ENCODE measurements around the gene DHRSX. TPM values are rescaled to one million over a fixed set of nuclear protein-coding genes. Genes with fewer than 3 reads are reported as not detected.
"Not testable (repeated sequence)": the region's sequence is repeated elsewhere in the genome, so short reads cannot be mapped to it uniquely, and the experiment has no call there.

DHRSX gene
- total RNA-seq, 1 donor from 2014 or later, result 19.0 TPM

GRCh38 chrX:2266445-2267349, 234.1 kb downstream of the DHRSX start:
- no peak for TF ChIP-seq CTCF (IDR thresholded peaks at IDR 0.05; ENCODE audit: insufficient read depth, low read length, severe bottlenecking)
- no peak for DNase-seq (ENCODE audit: low read depth)
- no peak overlapping the region for H3K4me3 ChIP-seq (ENCODE audit: low read depth, low read length)
- H3K36me3 ChIP-seq (ENCODE audit: control insufficient read depth, insufficient read depth, low read length), result peaks cover 1% of the 10 kb centered on the region
- FAIRE-seq, result no peak
- no peaks in the 10 kb centered on the region for H3K27me3 ChIP-seq (ENCODE audit: control insufficient read depth, insufficient read depth, low read length)

GRCh38 chrX:2265658-2266444, 234.9 kb downstream of the DHRSX start:
- not testable (repeated sequence) for H3K4me3 ChIP-seq (ENCODE audit: low read depth, low read length); H3K27me3 ChIP-seq (ENCODE audit: control insufficient read depth, insufficient read depth, low read length); H3K36me3 ChIP-seq (ENCODE audit: control insufficient read depth, insufficient read depth, low read length); DNase-seq (ENCODE audit: low read depth)
- FAIRE-seq, result peak; percentile 75

- FAIRE-seq, result no peak
- Histone ChIP-seq H3K4me3 (ENCODE audit: low read depth, low read length) (no peak overlapping the region), H3K27me3 (ENCODE audit: control insufficient read depth, insufficient read depth, low read length) (no peaks in the 10 kb centered on the region), H3K36me3 (ENCODE audit: control insufficient read depth, insufficient read depth, low read length) (peaks cover 1% of the 10 kb centered on the region)
- TF ChIP-seq CTCF (IDR thresholded peaks at IDR 0.05; ENCODE audit: insufficient read depth, low read length, severe bottlenecking), result no peak
- no peak for DNase-seq (ENCODE audit: low read depth)
Measured at GRCh38 chrX:2264179-2265030, 236.4 kb downstream of the DHRSX start.

GRCh38 chrX:2263203-2263602, 237.6 kb downstream of the DHRSX start:
- no peak for FAIRE-seq
- peaks cover 1% of the 10 kb centered on the region for H3K36me3 ChIP-seq (ENCODE audit: control insufficient read depth, insufficient read depth, low read length)
- H3K27me3 ChIP-seq (ENCODE audit: control insufficient read depth, insufficient read depth, low read length), result no peaks in the 10 kb centered on the region
- no peak for TF ChIP-seq CTCF (IDR thresholded peaks at IDR 0.05; ENCODE audit: insufficient read depth, low read length, severe bottlenecking)
- no peak overlapping the region for H3K4me3 ChIP-seq (ENCODE audit: low read depth, low read length)
- DNase-seq (ENCODE audit: low read depth), result no peak

GRCh38 chrX:2262668-2263055, 238.1 kb downstream of the DHRSX start:
- TF ChIP-seq CTCF (IDR thresholded peaks at IDR 0.05; ENCODE audit: insufficient read depth, low read length, severe bottlenecking), result no peak
- no peak for DNase-seq (ENCODE audit: low read depth)
- Histone ChIP-seq H3K27me3 (ENCODE audit: control insufficient read depth, insufficient read depth, low read length) (no peaks in the 10 kb centered on the region), H3K36me3 (ENCODE audit: control insufficient read depth, insufficient read depth, low read length) (peaks cover 1% of the 10 kb centered on the region), H3K4me3 (ENCODE audit: low read depth, low read length) (no peak overlapping the region)
- no peak for FAIRE-seq
